Thoracic aorta (tissue), 2 donors: ENCODE results near the gene NME7. TPM values are rescaled to one million over a fixed set of nuclear protein-coding genes. Genes with fewer than 3 reads are reported as not detected.

ENCODE experiments used
- ATAC-seq: fragments of 150-250 bp; one replicate; pipeline ENCODE4 v1.8.0; 2017; ENCODE audit warnings: low read depth; ENCODE audit not compliant: insufficient number of reproducible peaks, low FRiP score
- DNase-seq: peaks from one replicate; pipeline ENCODE4 v3.0.0-alpha.2; 2020; ENCODE audit warnings: low spot score
- H3K27ac ChIP-seq, 2 donors: fragments of 200-600 bp; sonication (generic); 1 replicate in 1 of 2; 2 replicates in 1 of 2; pipeline ENCODE4 v1.5.1; 2016; ENCODE audit warnings: mild to moderate bottlenecking in 2 of 2, moderate library complexity in 2 of 2
- H3K27me3 ChIP-seq: fragments of 200-600 bp; sonication (generic); replicated peaks from 2 replicates; pipeline ENCODE4 v1.6.0; 2016; ENCODE audit warnings: mild to moderate bottlenecking; ENCODE audit not compliant: insufficient read depth
- H3K36me3 ChIP-seq: fragments of 200-600 bp; sonication (generic); one replicate; pipeline ENCODE4 v1.5.1; 2016
- H3K4me1 ChIP-seq, 2 donors: fragments of 200-600 bp; sonication (generic); 1 replicate in 1 of 2; 2 replicates in 1 of 2; pipeline versions ENCODE4 v1.5.1 to v1.6.0; 2016; ENCODE audit warnings: low read depth in 2 of 2, mild to moderate bottlenecking in 1 of 2; ENCODE audit not compliant: control insufficient read depth in 1 of 2
- H3K4me3 ChIP-seq: fragments of 200-600 bp; sonication (generic); 2 replicates; pipeline ENCODE4 v1.5.1; 2016; ENCODE audit warnings: mild to moderate bottlenecking
- H3K9me3 ChIP-seq: fragments of 200-600 bp; sonication (generic); 2 replicates; pipeline ENCODE4 v1.5.1; 2016
- CTCF ChIP-seq: fragments of 200-600 bp; sonication (generic); IDR thresholded peaks from one replicate; pipeline ENCODE4 v1.5.1; 2019; ENCODE audit warnings: antibody characterized with exemption
- total RNA-seq, 2 donors: library from RNA; depleted of rRNA; stranded (reverse); fragments of >200 nt; gene quantifications; one replicate each; pipeline versions ENCODE4 v1.1.0 to v1.2.3, GENCODE V29; 2016

The NME7 gene
- total RNA-seq, 2 donors from 2014 or later, result 18.3 to 20.4 TPM

- no peak overlapping the region for H3K27ac ChIP-seq
- TF ChIP-seq CTCF, result no peak
- H3K4me1 ChIP-seq, result no peaks in the 10 kb centered on the region
- DNase-seq (no peak), ATAC-seq (no peak)
- no peaks in the 10 kb centered on the region for H3K9me3 ChIP-seq
- H3K4me3 ChIP-seq, result peak overlapping the region; percentile 17
- peaks cover 5% of the 10 kb centered on the region for H3K36me3 ChIP-seq
- no peaks in the 10 kb centered on the region for H3K27me3 ChIP-seq
These were observed 58.1 kb downstream of the NME7 start for GRCh38 chr1:169309178-169310166.

GRCh38 chr1:169308313-169309039, 59.1 kb downstream of the NME7 start:
- Histone ChIP-seq H3K9me3 (no peaks in the 10 kb centered on the region), H3K4me3 (no peak overlapping the region), H3K27ac (no peak overlapping the region), H3K36me3 (peaks cover 5% of the 10 kb centered on the region), H3K27me3 (no peaks in the 10 kb centered on the region), H3K4me1 (no peaks in the 10 kb centered on the region)
- TF ChIP-seq CTCF, result no peak
- ATAC-seq (no peak), DNase-seq (no peak)

- Histone ChIP-seq H3K27me3 (no peaks in the 10 kb centered on the region), H3K36me3 (peaks cover 5% of the 10 kb centered on the region), H3K4me1 (no peaks in the 10 kb centered on the region), H3K9me3 (no peaks in the 10 kb centered on the region), H3K4me3 (no peak overlapping the region), H3K27ac (no peak overlapping the region)
- DNase-seq, result no peak
- no peak for TF ChIP-seq CTCF
- ATAC-seq, result no peak
These were observed 60.4 kb downstream of the NME7 start for GRCh38 chr1:169307176-169307575.

GRCh38 chr1:169305948-169306347, 61.6 kb downstream of the NME7 start:
- Histone ChIP-seq H3K4me3 (no peak overlapping the region), H3K36me3 (peaks cover 5% of the 10 kb centered on the region), H3K9me3 (no peaks in the 10 kb centered on the region), H3K27me3 (no peaks in the 10 kb centered on the region), H3K27ac (no peak overlapping the region), H3K4me1 (no peaks in the 10 kb centered on the region)
- TF ChIP-seq CTCF, result no peak
- ATAC-seq (no peak), DNase-seq (no peak)

GRCh38 chr1:169305356-169305755, 62.2 kb downstream of the NME7 start:
- H3K9me3 ChIP-seq, result no peaks in the 10 kb centered on the region
- no peak for ATAC-seq
- H3K4me3 ChIP-seq, result no peak overlapping the region
- H3K27ac ChIP-seq, result no peak overlapping the region
- no peak for DNase-seq
- peaks cover 0 to 4% of the 10 kb centered on the region in 2 donors for H3K4me1 ChIP-seq
- TF ChIP-seq CTCF, result no peak
- H3K36me3 ChIP-seq, result peaks cover 5% of the 10 kb centered on the region
- H3K27me3 ChIP-seq, result no peaks in the 10 kb centered on the region
